ENCODE results near the gene HIGD1B.

DNA sequence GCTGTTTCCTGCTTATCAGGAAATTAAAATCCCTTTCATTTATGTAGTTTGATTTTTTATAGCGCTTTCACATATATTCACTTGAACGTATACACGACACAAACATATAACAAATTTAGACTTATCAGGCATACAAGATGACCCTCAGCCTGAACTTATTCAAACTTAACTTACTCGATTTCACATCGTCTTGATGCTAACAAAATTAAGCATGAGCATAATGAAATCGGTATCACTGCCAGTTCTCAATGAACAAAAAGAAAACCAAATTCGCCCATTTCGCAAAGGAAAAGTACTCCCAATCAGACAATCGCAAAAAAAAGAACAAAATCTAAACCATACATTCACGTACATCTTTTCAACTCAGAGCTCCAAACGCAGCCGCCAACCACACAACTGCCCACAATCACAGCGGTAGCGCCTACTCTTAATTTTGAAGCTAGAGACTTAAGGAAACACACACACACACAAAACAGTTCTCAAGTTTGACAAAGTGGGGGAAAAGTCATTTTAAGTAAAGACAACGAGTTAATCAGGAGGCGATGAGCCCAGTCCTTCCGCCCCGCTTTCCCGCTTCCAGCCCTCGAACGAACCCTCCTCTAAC lies 18.7 kb upstream of the HIGD1B start:
- no peak for TF ChIP-seq SIN3A (IDR thresholded peaks at IDR 0.05; ENCODE audit: borderline replicate concordance, insufficient read depth, low read depth, low read length)
- TF ChIP-seq, protein P1, sequence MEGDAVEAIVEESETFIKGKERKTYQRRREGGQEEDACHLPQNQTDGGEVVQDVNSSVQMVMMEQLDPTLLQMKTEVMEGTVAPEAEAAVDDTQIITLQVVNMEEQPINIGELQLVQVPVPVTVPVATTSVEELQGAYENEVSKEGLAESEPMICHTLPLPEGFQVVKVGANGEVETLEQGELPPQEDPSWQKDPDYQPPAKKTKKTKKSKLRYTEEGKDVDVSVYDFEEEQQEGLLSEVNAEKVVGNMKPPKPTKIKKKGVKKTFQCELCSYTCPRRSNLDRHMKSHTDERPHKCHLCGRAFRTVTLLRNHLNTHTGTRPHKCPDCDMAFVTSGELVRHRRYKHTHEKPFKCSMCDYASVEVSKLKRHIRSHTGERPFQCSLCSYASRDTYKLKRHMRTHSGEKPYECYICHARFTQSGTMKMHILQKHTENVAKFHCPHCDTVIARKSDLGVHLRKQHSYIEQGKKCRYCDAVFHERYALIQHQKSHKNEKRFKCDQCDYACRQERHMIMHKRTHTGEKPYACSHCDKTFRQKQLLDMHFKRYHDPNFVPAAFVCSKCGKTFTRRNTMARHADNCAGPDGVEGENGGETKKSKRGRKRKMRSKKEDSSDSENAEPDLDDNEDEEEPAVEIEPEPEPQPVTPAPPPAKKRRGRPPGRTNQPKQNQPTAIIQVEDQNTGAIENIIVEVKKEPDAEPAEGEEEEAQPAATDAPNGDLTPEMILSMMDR (IDR thresholded peaks at IDR 0.05), result no peak
- TF ChIP-seq, protein P2, sequence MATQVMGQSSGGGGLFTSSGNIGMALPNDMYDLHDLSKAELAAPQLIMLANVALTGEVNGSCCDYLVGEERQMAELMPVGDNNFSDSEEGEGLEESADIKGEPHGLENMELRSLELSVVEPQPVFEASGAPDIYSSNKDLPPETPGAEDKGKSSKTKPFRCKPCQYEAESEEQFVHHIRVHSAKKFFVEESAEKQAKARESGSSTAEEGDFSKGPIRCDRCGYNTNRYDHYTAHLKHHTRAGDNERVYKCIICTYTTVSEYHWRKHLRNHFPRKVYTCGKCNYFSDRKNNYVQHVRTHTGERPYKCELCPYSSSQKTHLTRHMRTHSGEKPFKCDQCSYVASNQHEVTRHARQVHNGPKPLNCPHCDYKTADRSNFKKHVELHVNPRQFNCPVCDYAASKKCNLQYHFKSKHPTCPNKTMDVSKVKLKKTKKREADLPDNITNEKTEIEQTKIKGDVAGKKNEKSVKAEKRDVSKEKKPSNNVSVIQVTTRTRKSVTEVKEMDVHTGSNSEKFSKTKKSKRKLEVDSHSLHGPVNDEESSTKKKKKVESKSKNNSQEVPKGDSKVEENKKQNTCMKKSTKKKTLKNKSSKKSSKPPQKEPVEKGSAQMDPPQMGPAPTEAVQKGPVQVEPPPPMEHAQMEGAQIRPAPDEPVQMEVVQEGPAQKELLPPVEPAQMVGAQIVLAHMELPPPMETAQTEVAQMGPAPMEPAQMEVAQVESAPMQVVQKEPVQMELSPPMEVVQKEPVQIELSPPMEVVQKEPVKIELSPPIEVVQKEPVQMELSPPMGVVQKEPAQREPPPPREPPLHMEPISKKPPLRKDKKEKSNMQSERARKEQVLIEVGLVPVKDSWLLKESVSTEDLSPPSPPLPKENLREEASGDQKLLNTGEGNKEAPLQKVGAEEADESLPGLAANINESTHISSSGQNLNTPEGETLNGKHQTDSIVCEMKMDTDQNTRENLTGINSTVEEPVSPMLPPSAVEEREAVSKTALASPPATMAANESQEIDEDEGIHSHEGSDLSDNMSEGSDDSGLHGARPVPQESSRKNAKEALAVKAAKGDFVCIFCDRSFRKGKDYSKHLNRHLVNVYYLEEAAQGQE (IDR thresholded peaks at IDR 0.05; ENCODE audit: insufficient read depth in 1 of 2, low read depth in 2 of 2, low read length in 1 of 2), result no peak
- no peak for TF ChIP-seq POLR2AphosphoS5 (IDR thresholded peaks at IDR 0.05; ENCODE audit: low read depth, low read length)
- TF ChIP-seq TCF7L2 (IDR thresholded peaks at IDR 0.05; ENCODE audit: low read depth, low read length), result no peak

Measured in Panc1 (cell line).